ENCODE data around the gene CREB5.

- no peak for TF ChIP-seq CTCF (IDR thresholded peaks at IDR 0.05; ENCODE audit: poor library complexity, severe bottlenecking)
- TF ChIP-seq EZH2 (IDR thresholded peaks at IDR 0.05; ENCODE audit: borderline replicate concordance, insufficient read depth, low read length, poor library complexity, severe bottlenecking), result no peak
These were observed 459.3 kb downstream of the CREB5 start for GRCh38 chr7:28871631-28872030.
